ENCODE data around the gene PPP2R5D.

Gene PPP2R5D

DNA sequence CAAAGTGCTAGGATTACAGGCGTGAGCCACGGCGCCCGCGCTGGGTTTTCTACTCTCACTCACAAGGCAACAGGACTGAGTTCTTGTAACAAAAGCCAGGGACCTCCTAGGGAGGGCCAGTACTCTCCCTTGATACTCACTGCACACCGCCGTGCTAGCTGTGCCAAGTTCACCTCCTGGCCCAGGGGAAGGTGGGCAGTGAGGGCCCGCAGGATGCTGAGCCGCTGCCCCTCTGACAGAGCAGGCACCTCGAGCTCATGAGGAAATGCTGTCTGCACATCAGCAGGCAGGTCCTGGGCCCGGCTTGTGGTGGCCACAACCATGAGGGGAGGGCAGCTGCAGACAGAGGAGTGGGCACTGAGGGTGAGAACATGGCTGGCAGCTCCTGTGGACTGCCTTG, 17.1 kb upstream of the PPP2R5D start:
- FAIRE-seq (no peak), DNase-seq (ENCODE audit: insufficient read length) (no peak)
- TF ChIP-seq TAF1 (IDR thresholded peaks at IDR 0.05; ENCODE audit: borderline replicate concordance, low read depth, low read length) (no peak), POLR2A (IDR thresholded peaks at IDR 0.05; ENCODE audit: low read depth, low read length) (no peak), POLR2AphosphoS5 (IDR thresholded peaks at IDR 0.05; ENCODE audit: low read depth, low read length) (no peak)

DNA sequence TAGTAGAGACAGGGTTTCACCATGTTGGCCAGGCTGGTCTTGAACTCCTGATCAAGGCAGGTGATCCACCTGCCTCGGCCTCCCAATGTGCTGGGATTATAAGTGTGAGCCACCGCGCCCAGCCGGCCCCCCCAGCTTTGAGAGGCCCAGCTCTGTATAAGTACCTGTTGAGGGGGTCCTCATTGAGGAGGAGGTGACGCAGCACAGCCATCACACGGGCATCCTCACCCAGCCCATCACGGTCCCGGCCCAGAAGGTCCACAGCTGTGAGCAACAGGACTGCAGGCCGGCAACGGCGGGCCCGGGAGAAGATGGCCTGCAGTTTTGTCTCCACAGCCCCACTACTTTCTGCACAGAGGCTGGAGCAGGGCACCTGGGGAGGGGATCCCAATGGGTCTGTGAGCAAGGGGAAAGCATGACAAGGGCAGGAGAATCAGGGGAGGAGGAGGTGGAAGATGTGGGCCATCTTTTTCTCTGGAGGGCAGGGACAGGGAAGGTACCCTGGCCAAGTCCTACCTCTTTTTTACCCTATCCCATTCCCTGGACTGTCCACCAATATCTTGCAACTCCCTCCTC, 16.2 kb upstream of the PPP2R5D start:
- DNase-seq (ENCODE audit: insufficient read length) (no peak), FAIRE-seq (no peak)
- TF ChIP-seq POLR2AphosphoS5 (IDR thresholded peaks at IDR 0.05; ENCODE audit: low read depth, low read length) (no peak), TAF1 (IDR thresholded peaks at IDR 0.05; ENCODE audit: borderline replicate concordance, low read depth, low read length) (no peak), POLR2A (IDR thresholded peaks at IDR 0.05; ENCODE audit: low read depth, low read length) (no peak)

DNA sequence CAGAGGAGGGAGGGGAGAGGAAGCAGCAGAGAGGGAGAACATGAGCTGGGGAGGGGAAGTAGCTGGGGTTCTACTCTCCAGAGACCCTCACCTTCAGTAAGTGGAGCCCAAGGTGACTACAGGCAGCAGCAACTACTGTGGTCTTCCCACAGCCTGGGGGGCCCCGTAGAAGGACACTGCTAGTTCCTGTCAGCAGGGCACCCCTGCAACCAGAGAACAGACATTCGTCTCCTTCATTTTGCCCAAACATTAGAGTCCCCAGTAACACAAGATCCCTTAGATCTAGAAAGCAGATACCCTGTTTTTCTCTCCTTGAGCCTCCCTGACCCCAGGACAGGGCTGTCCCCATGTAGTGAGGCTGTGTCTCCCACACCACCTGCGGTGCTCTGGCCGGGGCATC, 15.6 kb upstream of the PPP2R5D start:
- FAIRE-seq (no peak), DNase-seq (ENCODE audit: insufficient read length) (no peak)
- no peak for TF ChIP-seq POLR2A (IDR thresholded peaks at IDR 0.05; ENCODE audit: low read depth, low read length)
- TF ChIP-seq POLR2AphosphoS5 (IDR thresholded peaks at IDR 0.05; ENCODE audit: low read depth, low read length) = no peak
- no peak for TF ChIP-seq TAF1 (IDR thresholded peaks at IDR 0.05; ENCODE audit: borderline replicate concordance, low read depth, low read length)

DNA sequence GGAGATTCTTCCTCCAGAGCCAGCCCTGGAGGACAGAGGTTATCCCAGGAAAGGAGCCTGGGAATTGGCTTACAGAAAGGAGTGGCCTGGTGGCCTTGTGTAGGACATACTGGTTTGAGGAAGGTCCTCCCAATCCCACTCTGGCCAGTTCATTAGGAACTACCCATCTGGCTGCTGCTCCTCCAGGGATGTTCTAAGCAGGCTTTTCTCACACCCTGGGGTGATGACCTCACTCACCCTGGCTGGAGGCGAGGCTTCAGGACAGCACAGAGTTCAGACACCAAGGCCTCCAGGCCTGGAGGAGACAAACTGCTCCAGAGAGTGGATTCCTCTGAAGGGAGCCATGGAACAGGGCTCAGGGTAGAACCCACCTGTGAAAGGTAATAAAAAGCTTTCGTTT, 14.9 kb upstream of the PPP2R5D start:
- no peak for FAIRE-seq
- TF ChIP-seq TAF1 (IDR thresholded peaks at IDR 0.05; ENCODE audit: borderline replicate concordance, low read depth, low read length) = no peak
- TF ChIP-seq POLR2AphosphoS5 (IDR thresholded peaks at IDR 0.05; ENCODE audit: low read depth, low read length) = no peak
- TF ChIP-seq POLR2A (IDR thresholded peaks at IDR 0.05; ENCODE audit: low read depth, low read length) = no peak

DNA sequence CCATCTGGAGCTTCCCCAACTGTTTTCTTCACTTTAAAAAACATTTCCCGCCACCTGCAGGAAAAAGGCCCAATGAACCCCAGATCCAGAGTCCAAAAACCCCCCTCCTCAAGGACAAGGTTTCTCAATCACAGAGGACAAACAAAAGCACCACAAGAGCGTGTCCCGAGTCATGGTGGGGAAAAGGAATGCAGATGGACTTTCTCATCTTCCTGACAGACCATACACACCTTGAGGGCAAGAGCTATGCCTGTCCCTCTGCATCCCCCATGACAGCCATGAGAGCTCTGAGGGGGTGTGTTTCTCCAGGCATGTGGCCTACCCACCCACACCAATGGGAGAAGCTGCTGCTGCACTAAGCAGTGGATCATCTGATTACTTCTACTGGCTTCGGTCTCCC, 14.4 kb upstream of the PPP2R5D start:
- FAIRE-seq = no peak
- DNase-seq (ENCODE audit: insufficient read length) = no peak
- TF ChIP-seq POLR2A (IDR thresholded peaks at IDR 0.05; ENCODE audit: low read depth, low read length) = no peak
- TF ChIP-seq POLR2AphosphoS5 (IDR thresholded peaks at IDR 0.05; ENCODE audit: low read depth, low read length) = no peak
- no peak for TF ChIP-seq TAF1 (IDR thresholded peaks at IDR 0.05; ENCODE audit: borderline replicate concordance, low read depth, low read length)

More for the DNA sequence above, 14.9 kb upstream of the PPP2R5D start:
- no peak for DNase-seq (ENCODE audit: insufficient read length)

DNA sequence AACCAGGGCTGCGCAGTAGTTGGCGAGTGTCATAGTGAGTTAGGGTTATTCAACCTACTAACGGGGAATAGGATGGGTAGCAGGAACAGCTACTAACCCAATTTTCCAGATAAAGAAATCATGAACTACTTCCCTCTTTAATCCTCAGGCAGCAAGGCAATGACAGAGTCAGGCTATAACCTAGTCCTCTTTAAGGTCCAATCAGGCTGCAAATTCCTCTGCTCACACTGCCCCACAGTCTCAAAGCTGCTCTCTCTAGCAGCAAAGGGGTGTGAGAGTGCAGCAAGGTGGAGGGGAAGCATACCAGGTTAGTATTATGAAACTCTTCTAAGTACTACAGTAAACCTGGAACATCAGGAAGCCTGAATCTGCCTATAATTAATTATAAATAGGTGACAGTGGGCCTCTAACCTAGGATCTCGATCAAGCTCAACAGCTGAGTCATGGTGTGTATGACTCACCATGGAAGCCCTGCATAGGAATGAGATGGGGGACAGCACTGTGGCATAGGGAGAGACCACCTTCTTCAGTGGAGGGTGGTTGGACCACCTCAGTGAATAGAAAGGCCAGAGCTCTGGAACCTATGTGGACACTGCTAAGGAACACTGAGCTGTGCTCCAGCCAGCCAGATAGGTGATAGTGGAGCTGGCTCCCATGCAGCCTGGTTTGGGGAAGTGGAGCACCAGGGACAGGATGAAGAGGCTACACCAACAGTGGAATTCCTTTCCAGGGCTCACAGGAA, 13.3 kb upstream of the PPP2R5D start:
- TF ChIP-seq POLR2AphosphoS5 (IDR thresholded peaks at IDR 0.05; ENCODE audit: low read depth, low read length) (no peak), TAF1 (IDR thresholded peaks at IDR 0.05; ENCODE audit: borderline replicate concordance, low read depth, low read length) (no peak), POLR2A (IDR thresholded peaks at IDR 0.05; ENCODE audit: low read depth, low read length) (no peak)
- DNase-seq (ENCODE audit: insufficient read length) (no peak), FAIRE-seq (no peak)

DNA sequence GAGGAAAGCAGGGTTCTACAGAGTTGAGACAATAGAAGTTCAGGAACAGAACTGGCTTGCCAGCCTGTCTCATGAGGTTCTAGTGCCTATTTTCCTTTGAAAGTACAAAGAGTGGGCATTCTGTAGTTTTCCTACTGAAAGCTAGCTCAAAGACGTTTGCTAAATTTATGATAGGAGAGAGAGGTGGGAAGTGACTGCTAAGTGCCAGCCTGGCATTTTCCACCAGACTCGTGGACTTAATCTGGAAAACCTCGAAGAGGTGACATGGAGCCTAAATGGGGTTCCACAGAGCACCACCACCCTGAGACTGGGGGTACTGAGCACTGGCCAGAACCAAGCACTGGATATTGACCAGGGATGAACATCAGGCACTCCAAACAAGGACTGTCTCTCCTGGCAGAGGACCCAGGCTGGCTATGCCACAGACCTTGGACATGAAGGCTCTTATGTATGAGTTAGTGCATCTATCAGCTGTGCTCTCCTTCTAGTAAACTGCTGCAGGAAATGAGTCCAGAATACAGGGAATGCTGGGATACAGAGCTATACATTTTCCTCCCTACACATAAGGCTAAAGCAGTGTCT, 12.5 kb upstream of the PPP2R5D start:
- TF ChIP-seq POLR2A (IDR thresholded peaks at IDR 0.05; ENCODE audit: low read depth, low read length) (no peak), TAF1 (IDR thresholded peaks at IDR 0.05; ENCODE audit: borderline replicate concordance, low read depth, low read length) (no peak), POLR2AphosphoS5 (IDR thresholded peaks at IDR 0.05; ENCODE audit: low read depth, low read length) (no peak)
- DNase-seq (ENCODE audit: insufficient read length) (no peak), FAIRE-seq (no peak)

DNA sequence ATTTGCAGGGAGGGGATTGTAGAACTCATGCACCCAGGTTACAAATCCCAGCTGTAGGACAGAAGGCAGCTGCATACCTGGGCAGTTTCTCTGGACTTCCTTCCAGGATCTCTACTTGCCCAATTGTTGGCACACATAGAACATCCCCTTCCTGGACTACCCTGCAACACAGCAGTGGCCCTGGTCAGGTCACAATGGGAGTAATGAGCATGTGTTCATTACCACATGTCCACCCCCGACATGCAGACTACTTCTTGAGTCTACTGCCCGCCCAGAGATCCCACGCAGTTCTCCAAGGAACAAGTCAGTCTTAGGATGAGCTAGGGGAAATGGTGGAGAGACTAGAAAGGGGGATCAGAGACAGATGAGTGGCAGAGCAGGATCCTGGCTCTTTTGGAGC, 10.4 kb upstream of the PPP2R5D start:
- no peak for FAIRE-seq
- TF ChIP-seq POLR2A (IDR thresholded peaks at IDR 0.05; ENCODE audit: low read depth, low read length) = no peak
- TF ChIP-seq POLR2AphosphoS5 (IDR thresholded peaks at IDR 0.05; ENCODE audit: low read depth, low read length) = no peak
- TF ChIP-seq TAF1 (IDR thresholded peaks at IDR 0.05; ENCODE audit: borderline replicate concordance, low read depth, low read length) = no peak

DNA sequence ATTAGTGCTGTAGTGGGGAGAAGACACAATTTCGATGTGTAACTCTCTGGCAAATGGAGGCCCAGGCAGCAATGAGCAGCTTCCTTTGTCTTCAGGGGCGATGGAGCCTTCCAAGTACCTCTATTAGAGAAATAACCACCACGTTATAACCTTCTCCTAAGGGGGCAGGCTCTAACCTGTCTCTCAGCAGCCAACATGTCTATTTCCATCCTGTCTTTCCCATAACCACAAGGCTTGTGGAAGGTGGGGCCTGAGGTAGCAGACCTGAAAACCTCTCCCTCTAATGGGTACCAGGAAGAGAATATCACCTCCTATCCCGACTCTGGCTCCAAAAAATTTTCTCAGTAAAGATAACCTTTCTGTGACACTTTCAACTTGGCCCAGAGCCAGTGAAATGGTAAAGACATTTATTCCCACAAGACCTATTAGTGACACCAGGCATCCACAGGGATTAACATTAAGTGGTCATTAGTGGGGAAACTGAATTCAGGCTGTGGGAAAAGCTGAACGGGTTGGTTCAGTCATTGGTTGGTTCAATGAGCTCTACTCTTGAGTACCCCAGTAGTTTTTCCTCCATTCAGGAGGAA, 9.4 kb upstream of the PPP2R5D start:
- DNase-seq (ENCODE audit: insufficient read length) (no peak), FAIRE-seq (no peak)
- no peak for TF ChIP-seq POLR2A (IDR thresholded peaks at IDR 0.05; ENCODE audit: low read depth, low read length)
- TF ChIP-seq TAF1 (IDR thresholded peaks at IDR 0.05; ENCODE audit: borderline replicate concordance, low read depth, low read length) = no peak
- no peak for TF ChIP-seq POLR2AphosphoS5 (IDR thresholded peaks at IDR 0.05; ENCODE audit: low read depth, low read length)

More for the DNA sequence above, 10.4 kb upstream of the PPP2R5D start:
- no peak for DNase-seq (ENCODE audit: insufficient read length)

DNA sequence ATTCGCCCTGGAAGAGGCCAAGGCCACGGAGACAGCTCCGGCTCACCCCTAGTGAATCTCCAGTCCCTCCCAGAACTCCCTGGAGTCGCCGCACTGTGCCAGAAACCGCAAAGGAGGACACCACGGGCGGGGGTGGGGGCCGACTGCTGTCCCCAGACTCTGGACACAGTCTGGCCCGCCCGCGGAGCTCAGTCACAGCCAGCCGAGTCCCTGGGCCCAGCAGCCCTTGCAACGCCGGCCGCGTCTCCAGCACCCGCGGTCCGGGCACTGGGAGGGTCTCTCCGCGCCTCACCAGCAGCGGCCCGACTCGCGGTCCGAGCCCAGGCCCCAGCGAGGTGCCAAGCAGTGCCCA, 5.9 kb upstream of the PPP2R5D start:
- FAIRE-seq (no peak), DNase-seq (ENCODE audit: insufficient read length) (peak; percentile 37)
- TF ChIP-seq POLR2A (IDR thresholded peaks at IDR 0.05; ENCODE audit: low read depth, low read length) (no peak), POLR2AphosphoS5 (IDR thresholded peaks at IDR 0.05; ENCODE audit: low read depth, low read length) (no peak), TAF1 (IDR thresholded peaks at IDR 0.05; ENCODE audit: borderline replicate concordance, low read depth, low read length) (no peak)

DNA sequence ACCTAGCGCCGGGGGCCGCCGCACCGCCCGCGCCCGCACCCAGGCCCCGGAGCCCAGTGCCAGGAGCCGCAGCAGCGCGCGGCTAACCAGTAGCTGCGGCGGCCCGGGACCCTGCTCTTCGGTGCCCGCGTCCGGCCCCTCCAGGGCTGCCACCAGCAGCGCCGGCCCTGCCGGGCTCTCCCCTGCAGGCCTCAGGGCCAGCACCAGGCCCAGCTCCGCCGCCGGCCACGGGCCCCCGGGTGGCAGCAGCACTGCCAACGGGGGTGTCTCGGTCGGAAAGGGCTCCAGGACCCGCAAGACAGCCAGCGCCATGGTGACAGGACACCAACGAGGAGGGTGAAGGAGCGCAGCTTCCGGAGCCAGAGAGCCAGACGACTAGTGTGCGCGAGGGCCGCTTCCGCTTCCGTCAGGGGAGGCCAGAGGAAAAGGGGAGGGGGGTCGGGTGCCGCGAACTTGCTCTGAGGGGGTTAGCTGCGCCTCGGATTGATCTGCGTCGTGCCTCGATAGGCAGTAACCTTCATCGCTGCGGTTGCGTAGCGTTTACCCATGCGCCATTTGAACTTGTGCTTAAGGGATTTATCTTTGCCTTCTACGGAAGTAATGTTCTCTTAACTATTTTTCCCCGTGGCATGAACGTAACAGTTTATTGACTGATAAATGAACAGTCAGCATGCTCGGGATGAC, 5.4 kb upstream of the PPP2R5D start, which contains the start of gene PEX6:
TSS of gene PEX6 (minus strand) at position 343 of the 684 bp plus-strand sequence. CDS start at position 312, 31 bp downstream.
- FAIRE-seq (peak; percentile 95), DNase-seq (ENCODE audit: insufficient read length) (peak; percentile 96)
- TF ChIP-seq POLR2AphosphoS5 (IDR thresholded peaks at IDR 0.05; ENCODE audit: low read depth, low read length) (peak; percentile 96), POLR2A (IDR thresholded peaks at IDR 0.05; ENCODE audit: low read depth, low read length) (peak; percentile 97), TAF1 (IDR thresholded peaks at IDR 0.05; ENCODE audit: borderline replicate concordance, low read depth, low read length) (peak; percentile 88)

Data from GM12892 (cell line).